Tibial artery (tissue), 4 donors: ENCODE measurements around the gene ATE1.
A peak's percentile ranks its signal among the peaks of the same experiment; 100 is the strongest.

Experiments
- DNase-seq, 2 donors: peaks; one replicate each; pipeline ENCODE4 v3.0.0-alpha.2; 2019
- H3K27ac ChIP-seq, 2 donors: fragments of 200-600 bp; sonication (generic) in 1 of 2; 1 replicate in 1 of 2; 2 replicates in 1 of 2; pipeline ENCODE4 v1.5.1; 2018 to 2019; ENCODE audit warnings: mild to moderate bottlenecking in 1 of 2
- H3K27me3 ChIP-seq, 2 donors: fragments of 200-600 bp; sonication (generic) in 1 of 2; one replicate each; pipeline versions ENCODE4 v1.5.1 to v1.6.0; 2016 to 2019
- H3K36me3 ChIP-seq, 3 donors: fragments of 200-600 bp; sonication (generic) in 2 of 3; one replicate each; pipeline ENCODE4 v1.5.1; 2016 to 2019; ENCODE audit warnings: mild to moderate bottlenecking in 2 of 3
- H3K4me1 ChIP-seq, 4 donors: fragments of 200-600 bp; sonication (generic) in 2 of 4; 1 replicate in 3 of 4; 2 replicates in 1 of 4; pipeline ENCODE4 v1.5.1; 2016 to 2019
- H3K4me3 ChIP-seq, 2 donors: fragments of 200-600 bp; sonication (generic) in 1 of 2; 1 replicate in 1 of 2; 2 replicates in 1 of 2; pipeline ENCODE4 v1.5.1; 2018 to 2019; ENCODE audit warnings: mild to moderate bottlenecking in 2 of 2
- H3K9me3 ChIP-seq, 3 donors: fragments of 200-600 bp; sonication (generic) in 1 of 3; one replicate each; pipeline ENCODE4 v1.5.1; 2016 to 2019
- intact Hi-C: fragments of 100-400 bp; cut with DNase I; formaldehyde crosslinking; loops from one replicate; pipeline ENCODE4 v1.15.0; 2023; ENCODE audit warnings: low total_unique reads
- TF ChIP-seq, protein P1 (sequence below), 2 experiments: fragments of 200-600 bp in 1 of 2; fragments of 450-650 bp in 1 of 2; IDR thresholded peaks; one replicate each; pipeline ENCODE4 v1.5.1; 2017 to 2019; ENCODE audit warnings: antibody characterized with exemption in 2 of 2, mild to moderate bottlenecking in 1 of 2, moderate library complexity in 1 of 2

The ATE1 gene

DNA sequence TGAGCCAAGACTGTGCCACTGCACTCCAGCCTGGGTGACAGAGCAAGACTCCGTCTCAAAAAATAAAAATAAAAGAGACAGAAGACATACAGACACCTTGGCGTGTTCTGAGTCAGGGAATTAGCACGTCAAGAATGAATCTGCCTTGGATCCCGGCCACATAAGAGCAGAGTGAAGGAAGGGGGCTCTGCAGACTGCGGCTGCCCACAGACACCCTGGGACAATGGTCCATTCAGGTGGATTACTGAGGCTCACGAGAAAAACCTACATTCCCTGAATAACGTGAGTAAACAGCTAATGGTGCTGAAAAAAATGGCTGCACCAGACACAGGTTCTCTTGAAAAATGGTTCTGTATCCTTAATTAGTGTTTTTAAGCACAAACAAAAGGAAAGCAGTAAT is 229.5 kb downstream of the ATE1 start:
- DNase-seq = no peak
- intact Hi-C loops = no loop called here
- no peak overlapping the region for H3K4me3 ChIP-seq
- H3K36me3 ChIP-seq = no peaks in the 10 kb centered on the region
- TF ChIP-seq, protein P1, sequence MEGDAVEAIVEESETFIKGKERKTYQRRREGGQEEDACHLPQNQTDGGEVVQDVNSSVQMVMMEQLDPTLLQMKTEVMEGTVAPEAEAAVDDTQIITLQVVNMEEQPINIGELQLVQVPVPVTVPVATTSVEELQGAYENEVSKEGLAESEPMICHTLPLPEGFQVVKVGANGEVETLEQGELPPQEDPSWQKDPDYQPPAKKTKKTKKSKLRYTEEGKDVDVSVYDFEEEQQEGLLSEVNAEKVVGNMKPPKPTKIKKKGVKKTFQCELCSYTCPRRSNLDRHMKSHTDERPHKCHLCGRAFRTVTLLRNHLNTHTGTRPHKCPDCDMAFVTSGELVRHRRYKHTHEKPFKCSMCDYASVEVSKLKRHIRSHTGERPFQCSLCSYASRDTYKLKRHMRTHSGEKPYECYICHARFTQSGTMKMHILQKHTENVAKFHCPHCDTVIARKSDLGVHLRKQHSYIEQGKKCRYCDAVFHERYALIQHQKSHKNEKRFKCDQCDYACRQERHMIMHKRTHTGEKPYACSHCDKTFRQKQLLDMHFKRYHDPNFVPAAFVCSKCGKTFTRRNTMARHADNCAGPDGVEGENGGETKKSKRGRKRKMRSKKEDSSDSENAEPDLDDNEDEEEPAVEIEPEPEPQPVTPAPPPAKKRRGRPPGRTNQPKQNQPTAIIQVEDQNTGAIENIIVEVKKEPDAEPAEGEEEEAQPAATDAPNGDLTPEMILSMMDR (IDR thresholded peaks at IDR 0.05) = no peak
- H3K4me1 ChIP-seq = no peaks in the 10 kb centered on the region
- H3K9me3 ChIP-seq = no peaks in the 10 kb centered on the region
- H3K27me3 ChIP-seq = peaks cover 0 to 13% of the 10 kb centered on the region in 2 donors
- no peak overlapping the region for H3K27ac ChIP-seq

DNA sequence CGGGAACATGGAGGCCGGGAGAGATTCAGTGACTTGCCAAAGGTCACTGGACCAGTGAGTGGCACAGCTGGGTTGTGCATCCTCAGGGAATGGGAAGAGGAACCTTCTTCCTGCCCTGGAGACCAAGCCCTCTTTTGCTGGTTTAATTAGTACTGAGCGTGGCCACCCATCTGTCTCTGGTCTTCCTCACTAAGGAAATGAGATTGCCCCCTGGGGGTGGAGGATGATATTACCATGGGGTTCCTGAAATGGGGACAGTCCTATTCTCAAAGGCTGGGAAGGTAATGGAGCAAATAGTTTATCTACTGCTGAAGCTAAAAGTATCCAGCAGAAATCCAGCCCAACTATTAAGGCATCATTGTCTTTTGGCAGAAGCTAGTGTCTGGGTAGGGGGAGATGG is 231.0 kb downstream of the ATE1 start:
- peak in 1 of 2 donors; percentile 31 for DNase-seq
- intact Hi-C loops = no loop called here
- TF ChIP-seq, protein P1 (IDR thresholded peaks at IDR 0.05) = peak; percentile 9 to 14

DNA sequence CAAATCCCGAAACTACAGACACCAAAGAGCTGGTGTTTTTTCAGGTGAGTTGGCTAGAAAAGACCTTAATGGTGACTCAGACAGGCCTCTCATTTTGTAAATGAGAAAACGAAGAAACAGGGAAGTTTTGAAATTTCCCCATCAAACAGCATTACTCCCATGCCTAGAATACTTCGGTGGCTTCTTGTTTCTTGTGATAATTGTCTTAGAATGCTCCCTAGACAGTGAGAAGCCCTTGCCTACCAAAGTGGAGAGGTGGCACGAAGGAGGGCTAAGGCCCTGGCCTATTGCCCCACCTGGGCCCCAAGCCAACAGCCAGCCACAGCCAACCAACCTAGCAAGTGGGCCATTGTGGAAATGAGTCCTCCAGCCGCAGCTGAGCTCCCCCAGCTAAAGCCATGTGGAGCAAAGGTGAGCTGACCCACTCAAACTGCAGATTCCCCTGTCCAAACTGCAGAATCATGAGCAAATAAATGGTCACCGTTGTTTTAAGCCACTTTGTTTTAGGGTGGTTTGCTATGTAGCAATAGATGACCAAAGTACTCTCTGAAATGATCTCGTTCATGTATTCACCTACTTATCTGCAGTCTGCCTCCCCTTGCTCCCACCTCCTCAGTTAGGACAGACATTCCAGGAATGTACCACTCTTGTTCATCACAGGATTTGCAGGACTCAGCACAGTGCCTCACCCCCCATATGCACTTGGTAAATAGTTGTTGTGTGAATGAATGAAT is 231.9 kb downstream of the ATE1 start:
- H3K9me3 ChIP-seq = no peaks in the 10 kb centered on the region
- TF ChIP-seq, protein P1 (IDR thresholded peaks at IDR 0.05) = no peak
- no peak overlapping the region for H3K4me3 ChIP-seq
- intact Hi-C loops = no loop called here
- H3K27ac ChIP-seq = no peak overlapping the region
- no peaks in the 10 kb centered on the region for H3K4me1 ChIP-seq
- peaks cover 0 to 16% of the 10 kb centered on the region in 2 donors for H3K27me3 ChIP-seq
- no peak for DNase-seq
- no peaks in the 10 kb centered on the region for H3K36me3 ChIP-seq

More for the DNA sequence above, 231.0 kb downstream of the ATE1 start:
- Histone ChIP-seq H3K9me3 (no peaks in the 10 kb centered on the region), H3K4me3 (no peak overlapping the region), H3K36me3 (no peaks in the 10 kb centered on the region), H3K27me3 (peaks cover 0 to 16% of the 10 kb centered on the region in 2 donors), H3K27ac (no peak overlapping the region), H3K4me1 (no peaks in the 10 kb centered on the region)

DNA sequence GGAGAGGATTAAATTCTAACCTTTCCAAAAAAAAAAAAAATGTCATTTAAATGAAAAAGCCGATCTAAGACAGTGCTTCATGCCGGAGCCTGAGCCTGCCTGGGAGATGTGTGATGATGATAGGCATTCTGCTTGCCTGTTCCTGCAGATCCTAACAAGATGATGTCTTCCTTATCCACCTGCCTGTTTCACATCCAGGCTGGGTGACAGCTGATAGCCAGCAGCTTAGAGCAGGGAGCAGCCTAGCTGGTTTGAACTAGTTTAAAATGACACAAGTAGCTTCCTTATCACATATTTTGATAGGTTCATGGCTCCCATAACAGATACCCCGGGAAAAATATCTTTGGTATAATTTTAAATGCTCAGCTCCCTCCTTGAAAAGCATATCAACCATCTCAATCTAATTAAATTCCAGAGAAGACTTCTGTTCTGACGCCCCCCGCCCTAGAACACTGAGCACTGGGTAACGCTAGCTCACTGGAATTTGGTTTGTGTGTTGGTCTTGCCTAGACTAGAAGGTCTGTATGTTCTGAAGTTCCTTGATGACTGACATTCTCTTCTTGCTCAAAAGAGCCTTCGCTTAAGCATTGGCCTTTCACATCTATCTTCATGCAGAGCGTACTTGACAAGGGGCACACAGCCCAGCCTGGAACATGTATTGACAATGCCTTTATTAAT is 232.7 kb downstream of the ATE1 start:
- no peak overlapping the region for H3K4me3 ChIP-seq
- H3K27me3 ChIP-seq = peaks cover 0 to 16% of the 10 kb centered on the region in 2 donors
- H3K4me1 ChIP-seq = no peaks in the 10 kb centered on the region
- DNase-seq = no peak
- H3K9me3 ChIP-seq = no peaks in the 10 kb centered on the region
- H3K36me3 ChIP-seq = no peaks in the 10 kb centered on the region
- no peak overlapping the region for H3K27ac ChIP-seq
- TF ChIP-seq, protein P1 (IDR thresholded peaks at IDR 0.05) = no peak
- intact Hi-C loops = no loop called here

DNA sequence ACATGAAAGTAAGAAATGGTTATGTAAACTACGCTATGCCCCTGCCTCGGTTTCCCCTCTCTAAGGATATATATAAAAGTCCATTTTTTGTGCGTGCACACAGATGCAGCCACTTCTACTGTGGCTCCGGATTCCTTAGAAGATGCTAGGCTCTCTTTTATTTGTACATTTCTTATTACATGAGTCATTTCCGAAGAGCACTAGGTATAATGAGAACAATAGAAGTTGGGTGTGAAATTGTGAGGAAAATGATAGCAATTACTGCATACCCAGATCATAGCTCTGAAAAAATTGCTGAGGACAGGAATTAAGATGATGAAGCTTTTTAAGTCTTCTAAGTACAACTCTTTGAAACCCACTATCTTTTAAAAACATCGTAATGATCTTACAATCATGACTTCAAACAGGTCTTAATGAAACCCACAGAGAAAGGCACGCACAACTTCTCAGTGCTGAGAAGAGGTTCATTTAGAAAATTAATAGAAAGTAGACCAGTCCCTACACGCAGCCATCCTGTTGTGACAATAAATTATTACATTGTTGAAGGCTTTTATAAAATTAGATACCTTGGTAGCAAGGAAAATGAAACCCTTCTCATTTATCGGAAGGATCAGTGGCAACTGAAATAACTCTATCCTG is 233.4 kb downstream of the ATE1 start:
- H3K9me3 ChIP-seq = no peaks in the 10 kb centered on the region
- no peak overlapping the region for H3K27ac ChIP-seq
- DNase-seq = no peak
- intact Hi-C loops = no loop called here
- H3K4me3 ChIP-seq = no peak overlapping the region
- H3K4me1 ChIP-seq = no peaks in the 10 kb centered on the region
- TF ChIP-seq, protein P1 (IDR thresholded peaks at IDR 0.05) = no peak
- H3K36me3 ChIP-seq = no peaks in the 10 kb centered on the region
- peaks cover 0 to 20% of the 10 kb centered on the region in 2 donors for H3K27me3 ChIP-seq
